H1 (cell line): ENCODE results near the gene BBX. TPM values are rescaled to one million over a fixed set of nuclear protein-coding genes. Genes with fewer than 3 reads are reported as not detected.

Experiments used
- CTCF ChIA-PET: fragments of 300-600 bp; sonication (Branson Sonifier 250); formaldehyde crosslinking; loops from one replicate; lab custom pipeline; 2021; ENCODE audit not compliant: partially characterized antibody; lab: Charles Lee
- POLR2A ChIA-PET: fragments of 300-600 bp; sonication (Branson Sonifier 250); formaldehyde crosslinking; loops from one replicate; lab custom pipeline; 2021; ENCODE audit warnings: inconsistent platforms; ENCODE audit not compliant: partially characterized antibody; lab: Charles Lee
- DNase-seq, 2 experiments: peaks; one replicate each; pipeline versions ENCODE4 v3.0.0 to v3.0.0-alpha.2; 2010 to 2022; ENCODE audit warnings: low spot score in 2 of 2, low read depth in 1 of 2, mixed read lengths in 1 of 2
- FAIRE-seq: peaks from 2 replicates; lab custom pipeline; 2011; peaks lifted over from hg19 to GRCh38; lab: Jason Lieb, UNC
- H2AFZ ChIP-seq: 2 replicates; pipeline ENCODE4 v1.8.1; 2012; ENCODE audit warnings: low read length, inconsistent platforms
- H2AK5ac ChIP-seq: 2 replicates; pipeline ENCODE4 v1.6.1; 2013; ENCODE audit warnings: low read depth, low read length
- H2BK120ac ChIP-seq: replicated peaks from 2 replicates; pipeline ENCODE3; 2013; ENCODE audit warnings: low read depth, low read length, inconsistent platforms
- H2BK12ac ChIP-seq: 2 replicates; pipeline ENCODE4 v1.6.1; 2013; ENCODE audit warnings: low read depth, low read length
- H2BK15ac ChIP-seq: 2 replicates; pipeline ENCODE4 v1.6.1; 2013; ENCODE audit warnings: low read length
- H2BK20ac ChIP-seq: 2 replicates; pipeline ENCODE4 v1.6.1; 2013; ENCODE audit warnings: low read length
- H2BK5ac ChIP-seq: 2 replicates; pipeline ENCODE4 v1.6.1; 2013; ENCODE audit warnings: low read depth, low read length
- H3K14ac ChIP-seq: 2 replicates; pipeline ENCODE4 v1.6.1; 2013; ENCODE audit warnings: inconsistent platforms; ENCODE audit not compliant: insufficient read length
- H3K18ac ChIP-seq: 2 replicates; pipeline ENCODE4 v1.6.1; 2013; ENCODE audit warnings: low read length; ENCODE audit errors: extremely low read depth
- H3K23ac ChIP-seq: 2 replicates; pipeline ENCODE4 v1.6.1; 2013; ENCODE audit warnings: inconsistent platforms; ENCODE audit not compliant: insufficient read length
- H3K23me2 ChIP-seq: 2 replicates; pipeline ENCODE4 v1.6.1; 2013; ENCODE audit warnings: low read depth, low read length
- H3K27ac ChIP-seq: 2 replicates; pipeline ENCODE4 v1.6.1; 2011; ENCODE audit warnings: low read depth, low read length, inconsistent platforms
- H3K27me3 ChIP-seq, 4 experiments: replicated peaks in 1 of 4; 1 replicate in 1 of 4; 2 replicates in 3 of 4; pipeline versions ENCODE4 v1.6.1 to v1.8.1; 2011 to 2013; ENCODE audit warnings: low read length in 3 of 4, mild to moderate bottlenecking in 3 of 4, inconsistent platforms in 2 of 4, mixed read lengths in 2 of 4, moderate library complexity in 1 of 4; ENCODE audit not compliant: control insufficient read depth in 3 of 4, insufficient read depth in 3 of 4; ENCODE audit errors: extremely low read depth in 1 of 4
- H3K36me3 ChIP-seq, 4 experiments: 2 replicates each; pipeline versions ENCODE4 v1.6.1 to v1.8.1; 2011 to 2013; ENCODE audit warnings: mild to moderate bottlenecking in 4 of 4, low read length in 3 of 4, moderate library complexity in 2 of 4, control low read depth in 1 of 4, inconsistent platforms in 1 of 4; ENCODE audit not compliant: insufficient read depth in 4 of 4, control insufficient read depth in 2 of 4
- H3K4ac ChIP-seq: replicated peaks from 2 replicates; pipeline ENCODE3; 2013; ENCODE audit warnings: low read length, low read depth, mixed read lengths, inconsistent platforms; ENCODE audit not compliant: insufficient read length
- H3K4me1 ChIP-seq, 4 experiments: replicated peaks in 1 of 4; 1 replicate in 1 of 4; 2 replicates in 3 of 4; pipeline versions ENCODE4 v1.6.1 to v1.8.1; 2011 to 2013; ENCODE audit warnings: low read length in 3 of 4, inconsistent platforms in 2 of 4, mixed read lengths in 1 of 4; ENCODE audit not compliant: insufficient read depth in 4 of 4, control insufficient read depth in 3 of 4
- H3K4me2 ChIP-seq, 2 experiments: 2 replicates each; pipeline versions ENCODE4 v1.6.1 to v1.8.1; 2011 to 2013; ENCODE audit warnings: low read depth in 2 of 2, low read length in 2 of 2, control low read depth in 1 of 2, inconsistent platforms in 1 of 2, mild to moderate bottlenecking in 1 of 2; ENCODE audit not compliant: insufficient read depth in 1 of 2
- H3K4me3 ChIP-seq, 4 experiments: fragments of 200-600, 300-600 bp in 1 of 4; sonication (generic), shearing (Covaris generic), sonication (Bioruptor Twin) in 1 of 4; 2 replicates each; pipeline versions ENCODE4 v1.5.1 to v1.8.1; 2011 to 2016; ENCODE audit warnings: low read length in 4 of 4, low read depth in 3 of 4, control low read depth in 2 of 4, inconsistent platforms in 2 of 4, mild to moderate bottlenecking in 2 of 4, mixed read lengths in 1 of 4, moderate library complexity in 1 of 4; ENCODE audit not compliant: insufficient read depth in 2 of 4; ENCODE audit errors: extremely low read depth in 1 of 4
- H3K56ac ChIP-seq: replicated peaks from 2 replicates; pipeline ENCODE3; 2013; ENCODE audit warnings: low read depth, mild to moderate bottlenecking, mixed read lengths, low read length, inconsistent platforms; ENCODE audit not compliant: insufficient read length
- H3K79me1 ChIP-seq: 2 replicates; pipeline ENCODE4 v1.6.1; 2013; ENCODE audit warnings: low read depth, low read length, control low read depth
- H3K79me2 ChIP-seq, 2 experiments: 2 replicates each; pipeline versions ENCODE4 v1.6.1 to v1.8.1; 2012 to 2013; ENCODE audit warnings: low read length in 2 of 2, mild to moderate bottlenecking in 2 of 2, inconsistent platforms in 1 of 2; ENCODE audit not compliant: insufficient read depth in 2 of 2, control insufficient read depth in 1 of 2
- H3K9ac ChIP-seq, 4 experiments: replicated peaks in 1 of 4; 1 replicate in 1 of 4; 2 replicates in 3 of 4; pipeline versions ENCODE4 v1.6.1 to v1.8.1; 2011 to 2013; ENCODE audit warnings: low read depth in 3 of 4, low read length in 3 of 4, control low read depth in 2 of 4, mild to moderate bottlenecking in 2 of 4, moderate library complexity in 2 of 4, inconsistent platforms in 1 of 4; ENCODE audit errors: extremely low read depth in 1 of 4
- H3K9me3 ChIP-seq, 2 experiments: 2 replicates each; pipeline versions ENCODE4 v1.6.1 to v1.8.1; 2012 to 2013; ENCODE audit warnings: mild to moderate bottlenecking in 2 of 2, moderate library complexity in 2 of 2, control low read depth in 1 of 2, inconsistent platforms in 1 of 2, low read depth in 1 of 2, low read length in 1 of 2, mixed read lengths in 1 of 2; ENCODE audit not compliant: insufficient read depth in 2 of 2
- H4K20me1 ChIP-seq, 2 experiments: replicated peaks in 1 of 2; 2 replicates each; pipeline versions ENCODE3 to v1.8.1; 2011 to 2013; ENCODE audit warnings: inconsistent platforms in 2 of 2, low read length in 2 of 2, mild to moderate bottlenecking in 1 of 2; ENCODE audit not compliant: insufficient read depth in 2 of 2, control insufficient read depth in 1 of 2
- H4K5ac ChIP-seq: 2 replicates; pipeline ENCODE4 v1.6.1; 2013; ENCODE audit warnings: low read length, low read depth, mixed read lengths, inconsistent platforms; ENCODE audit not compliant: insufficient read length
- H4K8ac ChIP-seq: 2 replicates; pipeline ENCODE4 v1.8.0; 2013; ENCODE audit warnings: mild to moderate bottlenecking, moderate library complexity, low read length, inconsistent platforms; ENCODE audit not compliant: insufficient read depth; ENCODE audit errors: extremely low read depth
- H4K91ac ChIP-seq: replicated peaks from 2 replicates; pipeline ENCODE3; 2013; ENCODE audit warnings: low read length, mixed read lengths, inconsistent platforms; ENCODE audit not compliant: insufficient read length
- ATF2 ChIP-seq: IDR thresholded peaks from 2 replicates; pipeline ENCODE4 v1.6.1; 2012; ENCODE audit warnings: low read length, inconsistent platforms
- BCL11A ChIP-seq, 2 experiments: IDR thresholded peaks; one replicate each; pipeline ENCODE4 v1.6.1; 2011; ENCODE audit warnings: low read depth in 2 of 2, low read length in 2 of 2, mild to moderate bottlenecking in 2 of 2
- EGR1 ChIP-seq: IDR thresholded peaks from 2 replicates; pipeline ENCODE4 v1.6.1; 2011; ENCODE audit warnings: low read depth, low read length, borderline replicate concordance
- MAFK ChIP-seq: IDR thresholded peaks from 2 replicates; pipeline ENCODE4 v1.6.1; 2012; ENCODE audit warnings: low read depth, mild to moderate bottlenecking, improper control_type of control experiment, low read length
- SIX5 ChIP-seq: IDR thresholded peaks from 2 replicates; pipeline ENCODE4 v1.6.1; 2011; ENCODE audit warnings: mild to moderate bottlenecking, low read depth, low read length
- TCF12 ChIP-seq: IDR thresholded peaks from 2 replicates; pipeline ENCODE4 v1.6.1; 2011; ENCODE audit warnings: low read depth, mild to moderate bottlenecking, low read length
- WGBS, 2 experiments: shearing (Covaris generic) in 1 of 2; methylation state at CpG; one replicate each; pipeline versions ENCODE4 v1.1.6 to v1.1.7; 2013 to 2015; ENCODE audit warnings: low lambda C conversion rate in 2 of 2, mixed read lengths in 2 of 2, inconsistent platforms in 1 of 2, low coverage in 1 of 2, missing lambda C conversion rate in 1 of 2; ENCODE audit not compliant: insufficient replicate concordance in 2 of 2, insufficient coverage in 1 of 2, insufficient read length in 1 of 2; ENCODE audit errors: extremely low coverage in 1 of 2, missing lambda C conversion rate in 1 of 2; 5-methylcytosine and 5-hydroxymethylcytosine counted together
- polyA plus RNA-seq, 7 experiments: library from polyadenylated mRNA; depleted of rRNA in 3 of 7; stranded (reverse) in 5 of 7; unstranded in 2 of 7; fragments of >200 nt in 5 of 7; fragments of 200-250 nt in 2 of 7; gene quantifications; 1 replicate in 5 of 7; 2 replicates in 1 of 7; 4 replicates in 1 of 7; pipeline versions ENCODE4 v1.2.1 to v1.2.3, GENCODE V29; 2011 to 2013; ENCODE audit warnings: missing spikeins in 2 of 7, mixed read lengths in 2 of 7
- total RNA-seq: library from RNA; stranded (reverse); fragmentation: NEBNext Ultra II Directional; extraction: Animal tissue kit (Norgen Biotek cat#: 25700); gene quantifications from 2 replicates; pipeline ENCODE4 v1.2.1, GENCODE V29; 2021

Gene BBX
- total and polyA plus RNA-seq, 2 of the 8 experiments (the other 6 are each of a cell fraction or from before 2014, with no cell fraction given) = 11.0 to 42.5 TPM

GRCh38 chr3:107797586-107797985 lies 274.8 kb downstream of the BBX start:
- Histone ChIP-seq H3K79me2 (no peaks in the 10 kb centered on the region), H3K4me1 (peaks cover 0 to under 1% (median 0%) of the 10 kb centered on the region in 4 experiments; a peak in 1 of 7 replicates), H2BK20ac (no peak overlapping the region), H2BK120ac (no peak overlapping the region), H3K18ac (no peak overlapping the region), H2BK15ac (no peak overlapping the region), H2BK12ac (no peak overlapping the region), H3K27ac (no peak overlapping the region), H2AFZ (no peak overlapping the region), H3K9ac (no peak overlapping the region), H3K27me3 (no peaks in the 10 kb centered on the region), H3K79me1 (no peaks in the 10 kb centered on the region), H3K4me2 (no peak overlapping the region), H3K9me3 (no peaks in the 10 kb centered on the region), H3K23ac (no peak overlapping the region), H3K4ac (no peak overlapping the region), H3K4me3 (no peak overlapping the region), H3K36me3 (peaks cover 2 to 25% (median 11%) of the 10 kb centered on the region in 4 experiments; a peak in 6 of 8 replicates), H4K5ac (no peak overlapping the region), H4K91ac (no peak overlapping the region), H3K23me2 (no peaks in the 10 kb centered on the region), H3K56ac (no peak overlapping the region), H4K8ac (no peak overlapping the region), H3K14ac (no peak overlapping the region), H2AK5ac (no peak overlapping the region), H2BK5ac (no peak overlapping the region), H4K20me1 (peaks cover 0 to 2% of the 10 kb centered on the region in 2 experiments)
- FAIRE-seq (no peak), DNase-seq (no peak)
- ChIA-PET CTCF (interaction anchor here (0.6 kb wide), 1 partner anchor 135 kb away, joined by 3 read pairs; no protein-coding TSS in a partner anchor), POLR2A (no interaction called here)
- TF ChIP-seq MAFK = no peak
- no peak for TF ChIP-seq BCL11A (IDR thresholded peaks at IDR 0.05; ENCODE audit: low read depth in 2 of 2, low read length in 2 of 2)
- no peak for TF ChIP-seq EGR1
- TF ChIP-seq TCF12 = no peak
- no peak for TF ChIP-seq SIX5
- no peak for TF ChIP-seq ATF2
- WGBS, 2 experiments = 88% methylated on average over 1 of the region's 1 CpG; no CpG with 5 or more reads in 1 of the 2 experiments
